GM12872 (cell line): ENCODE results near the gene ARHGEF6.

Experiments
- TF ChIP-seq, protein P1 (sequence below): IDR thresholded peaks from 3 replicates; pipeline ENCODE4 v1.5.1; 2011; ENCODE audit warnings: low read depth, mild to moderate bottlenecking, low read length, moderate library complexity; ENCODE audit not compliant: insufficient read depth

The ARHGEF6 gene

DNA sequence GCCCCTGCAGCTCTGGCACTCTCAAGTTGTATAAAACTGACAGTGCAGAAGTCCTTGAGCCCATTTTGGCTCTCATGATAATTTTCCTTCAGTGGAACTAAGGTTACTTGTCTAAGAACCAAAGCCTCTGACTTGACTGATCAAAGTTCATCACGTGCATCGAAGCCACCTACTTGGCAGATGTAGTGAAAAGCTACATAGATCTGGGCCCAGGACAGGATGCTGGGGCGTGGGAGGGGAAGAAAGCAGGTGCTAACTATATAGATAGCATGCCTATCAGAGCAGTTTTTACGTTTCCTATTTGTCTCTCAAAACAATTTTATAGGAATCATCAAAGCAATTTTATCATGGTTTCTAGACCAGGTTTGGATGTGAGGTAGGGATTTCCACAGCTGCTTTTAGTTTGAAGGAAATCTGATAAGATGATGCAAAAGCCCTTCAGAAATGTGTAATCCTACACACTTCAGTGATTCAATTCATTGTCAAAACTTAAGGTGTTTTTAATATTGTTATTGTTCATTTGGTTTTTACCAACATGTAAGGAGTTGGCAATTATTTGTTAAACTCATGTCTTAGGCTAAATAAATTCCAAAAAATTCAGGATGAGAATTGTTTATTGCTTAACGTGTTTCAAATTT is 134.0 kb downstream of the ARHGEF6 start:
- TF ChIP-seq, protein P1, sequence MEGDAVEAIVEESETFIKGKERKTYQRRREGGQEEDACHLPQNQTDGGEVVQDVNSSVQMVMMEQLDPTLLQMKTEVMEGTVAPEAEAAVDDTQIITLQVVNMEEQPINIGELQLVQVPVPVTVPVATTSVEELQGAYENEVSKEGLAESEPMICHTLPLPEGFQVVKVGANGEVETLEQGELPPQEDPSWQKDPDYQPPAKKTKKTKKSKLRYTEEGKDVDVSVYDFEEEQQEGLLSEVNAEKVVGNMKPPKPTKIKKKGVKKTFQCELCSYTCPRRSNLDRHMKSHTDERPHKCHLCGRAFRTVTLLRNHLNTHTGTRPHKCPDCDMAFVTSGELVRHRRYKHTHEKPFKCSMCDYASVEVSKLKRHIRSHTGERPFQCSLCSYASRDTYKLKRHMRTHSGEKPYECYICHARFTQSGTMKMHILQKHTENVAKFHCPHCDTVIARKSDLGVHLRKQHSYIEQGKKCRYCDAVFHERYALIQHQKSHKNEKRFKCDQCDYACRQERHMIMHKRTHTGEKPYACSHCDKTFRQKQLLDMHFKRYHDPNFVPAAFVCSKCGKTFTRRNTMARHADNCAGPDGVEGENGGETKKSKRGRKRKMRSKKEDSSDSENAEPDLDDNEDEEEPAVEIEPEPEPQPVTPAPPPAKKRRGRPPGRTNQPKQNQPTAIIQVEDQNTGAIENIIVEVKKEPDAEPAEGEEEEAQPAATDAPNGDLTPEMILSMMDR = no peak

GRCh38 chrX:136643243-136643642 is 137.5 kb downstream of the ARHGEF6 start:
- TF ChIP-seq, protein P1 = no peak

- TF ChIP-seq, protein P1 = no peak
These were observed 141.1 kb downstream of the ARHGEF6 start for GRCh38 chrX:136639506-136640176.

- TF ChIP-seq, protein P1 = no peak
These were observed 144.6 kb downstream of the ARHGEF6 start for GRCh38 chrX:136636121-136636520.

DNA sequence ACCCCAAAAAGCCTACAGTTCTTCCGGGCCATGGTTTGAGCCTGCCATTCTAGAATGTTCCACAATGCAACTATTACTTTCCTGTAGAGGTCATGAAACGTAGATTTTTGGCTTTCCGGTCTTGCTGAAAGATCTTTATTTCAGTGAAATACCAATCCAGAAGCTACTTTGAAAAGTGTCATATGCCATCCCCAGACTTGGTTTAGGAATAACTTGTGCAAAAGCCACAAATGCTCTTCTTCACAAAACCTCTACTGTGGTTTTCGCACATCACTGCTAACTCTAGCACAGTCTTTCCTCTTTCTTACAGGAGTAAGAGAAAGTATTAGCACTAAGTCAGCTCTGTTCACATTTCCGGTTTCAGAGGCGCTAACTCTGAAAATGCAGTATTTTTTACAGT is 145.5 kb downstream of the ARHGEF6 start:
- TF ChIP-seq, protein P1 = no peak

DNA sequence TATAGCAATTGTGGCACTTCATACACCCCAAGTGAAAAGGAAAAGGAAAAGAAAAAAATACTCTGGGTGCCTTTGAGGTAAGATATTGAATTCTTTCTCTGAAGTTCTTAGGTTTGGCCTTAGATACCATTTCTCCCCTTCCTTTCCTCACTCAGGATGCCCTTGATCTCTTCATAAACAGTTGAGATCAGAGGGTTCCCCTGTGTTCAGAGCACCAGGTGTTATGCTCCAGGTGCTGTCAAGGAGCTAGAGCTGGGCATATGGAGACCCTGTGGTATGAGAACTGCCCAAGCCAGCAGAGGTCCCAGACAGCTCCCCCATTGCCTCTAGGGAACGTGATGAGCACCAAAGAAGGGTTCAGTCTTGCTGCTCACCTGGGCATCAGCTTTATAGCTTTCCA is 149.9 kb downstream of the ARHGEF6 start:
- TF ChIP-seq, protein P1 = no peak

GRCh38 chrX:136629084-136629750 is 151.5 kb downstream of the ARHGEF6 start:
- TF ChIP-seq, protein P1 = no peak
